Measurements from ENCODE around the gene DNAJC15.

- TF ChIP-seq CTCF (conservative IDR thresholded peaks at IDR 0.05; ENCODE audit: low read length), result no peak
- no peak for TF ChIP-seq EZH2phosphoT487 (IDR thresholded peaks at IDR 0.05; ENCODE audit: borderline replicate concordance, low read depth, low read length)
These were observed 26.8 kb upstream of the DNAJC15 start for GRCh38 chr13:42996584-42996983.
